Skeletal muscle tissue (tissue), 2 donors: ENCODE data around the gene RHBDF1. TPM values are rescaled to one million over a fixed set of nuclear protein-coding genes. Genes with fewer than 3 reads are reported as not detected.

Experiments
- small RNA-seq: library from RNA; depleted of rRNA; stranded (forward); fragments of <200 nt; gene quantifications from one replicate; pipeline ENCODE3, GENCODE V24; 2014
- total RNA-seq: library from RNA; depleted of rRNA; stranded (reverse); fragments of >200 nt; gene quantifications from one replicate; pipeline ENCODE4 v1.2.3, GENCODE V29; 2014

Gene RHBDF1
- total RNA-seq, 1 donor from 2014 or later, result 19.8 TPM

Small RNA genes lying within 50 kb of the gene (small RNA-seq; reads per million reads assigned to genes)
- gene MIR6859-4, result not detected
- not detected for gene Z69720.2

Other genes with a start within 250 kb of the RHBDF1 start
- 4.2 TPM for gene POLR3K, start 19.0 kb downstream of the RHBDF1 start, total RNA-seq
- 16.2 TPM for gene SNRNP25, start 18.8 kb downstream of the RHBDF1 start, total RNA-seq
- gene MPG, start 5.6 kb upstream of the RHBDF1 start, total RNA-seq, result 72.0 TPM
- gene NPRL3, start 66.0 kb upstream of the RHBDF1 start, total RNA-seq, result 12.5 TPM
- 1.0 TPM for gene HBZ, start 80.0 kb upstream of the RHBDF1 start, total RNA-seq
- 151 TPM for gene HBM, start 93.3 kb upstream of the RHBDF1 start, total RNA-seq
- 5,761 TPM for gene HBA2, start 100.2 kb upstream of the RHBDF1 start, total RNA-seq
- 2,922 TPM for gene HBA1, start 104.0 kb upstream of the RHBDF1 start, total RNA-seq
- gene HBQ1, start 107.8 kb upstream of the RHBDF1 start, total RNA-seq, result 14.1 TPM
- gene LUC7L, start 156.8 kb upstream of the RHBDF1 start, total RNA-seq, result 38.1 TPM
- gene FAM234A, start 162.2 kb upstream of the RHBDF1 start, total RNA-seq, result 23.5 TPM
- 0.52 TPM for gene RGS11, start 203.3 kb upstream of the RHBDF1 start, total RNA-seq
- gene ARHGDIG, start 208.0 kb upstream of the RHBDF1 start, total RNA-seq, result 1.0 TPM
- gene PDIA2, start 210.5 kb upstream of the RHBDF1 start, total RNA-seq, result under 0.01 TPM